VCaP (cell line): ENCODE data around the gene UNC93B1.
A peak's percentile ranks its signal among the peaks of the same experiment; 100 is the strongest.

Experiments
- H3K27ac ChIP-seq: fragments of 450-650 bp; 2 replicates; pipeline ENCODE4 v1.5.1; 2017
- TF ChIP-seq, protein P1 (sequence below): fragments of 450-650 bp; conservative IDR thresholded peaks from 2 replicates; pipeline ENCODE4 v1.5.1; 2017; ENCODE audit warnings: mild to moderate bottlenecking, moderate library complexity

The UNC93B1 gene

DNA sequence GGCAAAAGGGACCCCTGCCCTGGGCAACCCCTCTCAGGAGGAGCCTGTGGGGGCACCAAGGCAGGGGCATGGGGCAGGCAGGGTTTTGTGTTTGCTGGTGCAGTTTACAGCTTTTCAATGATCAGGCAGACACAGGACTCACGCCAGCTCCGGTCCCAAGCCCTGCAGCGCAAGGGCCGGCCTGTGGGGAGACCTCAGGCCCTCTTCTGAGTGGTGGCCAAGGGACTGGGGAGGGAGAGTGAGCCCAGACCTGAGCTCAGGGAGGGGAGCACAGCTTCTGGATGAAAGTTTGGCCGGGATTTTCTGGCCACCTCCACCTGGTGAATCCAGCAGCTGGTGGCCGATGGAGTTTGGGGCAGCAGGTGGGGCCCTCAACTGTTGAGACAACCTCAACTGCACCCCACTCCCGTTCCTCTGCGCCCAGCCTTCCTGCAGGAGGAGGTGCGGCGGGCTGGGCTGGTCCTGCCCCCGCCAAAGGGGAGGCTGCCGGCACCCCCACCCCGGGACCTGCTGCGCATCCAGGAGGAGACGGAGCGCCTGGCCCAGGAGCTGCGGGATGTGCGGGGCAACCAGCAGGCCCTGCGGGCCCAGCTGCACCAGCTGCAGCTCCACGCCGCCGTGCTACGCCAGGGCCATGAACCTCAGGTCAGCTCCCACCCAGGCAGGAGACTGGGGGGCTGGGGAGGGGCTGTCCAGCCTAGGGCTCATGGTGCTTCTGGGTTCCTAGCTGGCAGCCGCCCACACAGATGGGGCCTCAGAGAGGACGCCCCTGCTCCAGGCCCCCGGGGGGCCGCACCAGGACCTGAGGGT lies 38.5 kb upstream of the UNC93B1 start:
- TF ChIP-seq, protein P1, sequence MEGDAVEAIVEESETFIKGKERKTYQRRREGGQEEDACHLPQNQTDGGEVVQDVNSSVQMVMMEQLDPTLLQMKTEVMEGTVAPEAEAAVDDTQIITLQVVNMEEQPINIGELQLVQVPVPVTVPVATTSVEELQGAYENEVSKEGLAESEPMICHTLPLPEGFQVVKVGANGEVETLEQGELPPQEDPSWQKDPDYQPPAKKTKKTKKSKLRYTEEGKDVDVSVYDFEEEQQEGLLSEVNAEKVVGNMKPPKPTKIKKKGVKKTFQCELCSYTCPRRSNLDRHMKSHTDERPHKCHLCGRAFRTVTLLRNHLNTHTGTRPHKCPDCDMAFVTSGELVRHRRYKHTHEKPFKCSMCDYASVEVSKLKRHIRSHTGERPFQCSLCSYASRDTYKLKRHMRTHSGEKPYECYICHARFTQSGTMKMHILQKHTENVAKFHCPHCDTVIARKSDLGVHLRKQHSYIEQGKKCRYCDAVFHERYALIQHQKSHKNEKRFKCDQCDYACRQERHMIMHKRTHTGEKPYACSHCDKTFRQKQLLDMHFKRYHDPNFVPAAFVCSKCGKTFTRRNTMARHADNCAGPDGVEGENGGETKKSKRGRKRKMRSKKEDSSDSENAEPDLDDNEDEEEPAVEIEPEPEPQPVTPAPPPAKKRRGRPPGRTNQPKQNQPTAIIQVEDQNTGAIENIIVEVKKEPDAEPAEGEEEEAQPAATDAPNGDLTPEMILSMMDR, result no peak
- peak overlapping the region; percentile 73; the same call in 1 of the 2 replicates for H3K27ac ChIP-seq

DNA sequence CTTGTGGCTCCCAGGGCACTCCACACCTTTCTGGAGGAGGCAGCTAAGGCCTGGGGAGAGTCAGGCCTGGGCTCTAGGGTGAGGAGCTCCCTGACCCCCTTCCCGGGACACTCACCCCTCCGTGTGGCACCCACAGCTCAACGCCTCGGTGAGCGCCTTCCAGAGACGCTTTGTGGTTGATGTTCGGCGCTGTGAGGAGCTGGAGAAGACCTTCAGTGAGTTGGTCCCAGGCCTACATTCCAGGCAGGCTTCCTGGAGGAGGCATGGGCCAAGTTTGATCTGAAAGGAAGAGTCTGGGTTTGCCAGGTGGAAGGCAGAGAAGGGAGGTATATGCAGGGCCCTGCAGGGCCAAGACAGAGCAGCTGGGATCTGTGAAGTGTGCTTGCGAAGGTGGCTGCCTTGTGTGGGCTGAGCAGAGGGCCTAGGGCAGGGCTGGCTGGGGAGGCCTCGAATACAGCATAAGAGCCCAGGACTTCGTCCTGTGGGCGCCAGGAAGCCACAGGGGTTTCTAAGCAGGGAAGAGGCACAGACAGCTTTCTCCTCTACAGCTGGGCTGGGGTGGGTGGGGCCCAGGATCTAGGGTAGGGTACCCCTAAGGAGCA lies 37.8 kb upstream of the UNC93B1 start:
- peak overlapping the region; percentile 73; the same call in 1 of the 2 replicates for H3K27ac ChIP-seq
- TF ChIP-seq, protein P1, result no peak

DNA sequence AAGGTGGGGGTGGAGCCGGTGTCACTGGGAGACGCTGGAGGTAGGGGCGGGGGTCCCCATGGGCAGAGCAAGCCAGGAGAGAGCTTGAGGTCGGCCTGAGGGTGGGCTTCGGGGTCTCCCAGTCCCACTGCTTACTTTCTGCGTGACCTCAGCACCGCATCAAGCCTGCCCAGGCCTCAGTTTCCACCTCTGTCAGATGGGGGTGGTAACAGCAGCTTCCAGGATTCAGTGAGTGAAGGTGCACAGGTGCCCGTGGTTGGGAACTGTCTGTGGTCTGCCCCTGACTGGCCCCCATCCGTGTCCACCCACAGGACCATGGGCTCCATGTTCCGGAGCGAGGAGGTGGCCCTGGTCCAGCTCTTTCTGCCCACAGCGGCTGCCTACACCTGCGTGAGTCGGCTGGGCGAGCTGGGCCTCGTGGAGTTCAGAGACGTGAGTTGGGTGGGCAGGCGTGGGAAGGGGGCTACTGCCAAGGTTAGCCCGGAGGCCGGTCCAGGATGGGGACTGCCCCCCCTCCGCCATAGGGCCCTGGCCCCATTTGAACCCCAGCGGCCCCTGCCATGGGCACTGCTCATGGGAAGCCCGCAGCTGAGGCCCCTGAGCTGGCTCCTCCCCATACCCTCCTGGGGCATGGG lies 37.2 kb upstream of the UNC93B1 start:
- TF ChIP-seq, protein P1, result no peak
- H3K27ac ChIP-seq, result peak overlapping the region; percentile 73

DNA sequence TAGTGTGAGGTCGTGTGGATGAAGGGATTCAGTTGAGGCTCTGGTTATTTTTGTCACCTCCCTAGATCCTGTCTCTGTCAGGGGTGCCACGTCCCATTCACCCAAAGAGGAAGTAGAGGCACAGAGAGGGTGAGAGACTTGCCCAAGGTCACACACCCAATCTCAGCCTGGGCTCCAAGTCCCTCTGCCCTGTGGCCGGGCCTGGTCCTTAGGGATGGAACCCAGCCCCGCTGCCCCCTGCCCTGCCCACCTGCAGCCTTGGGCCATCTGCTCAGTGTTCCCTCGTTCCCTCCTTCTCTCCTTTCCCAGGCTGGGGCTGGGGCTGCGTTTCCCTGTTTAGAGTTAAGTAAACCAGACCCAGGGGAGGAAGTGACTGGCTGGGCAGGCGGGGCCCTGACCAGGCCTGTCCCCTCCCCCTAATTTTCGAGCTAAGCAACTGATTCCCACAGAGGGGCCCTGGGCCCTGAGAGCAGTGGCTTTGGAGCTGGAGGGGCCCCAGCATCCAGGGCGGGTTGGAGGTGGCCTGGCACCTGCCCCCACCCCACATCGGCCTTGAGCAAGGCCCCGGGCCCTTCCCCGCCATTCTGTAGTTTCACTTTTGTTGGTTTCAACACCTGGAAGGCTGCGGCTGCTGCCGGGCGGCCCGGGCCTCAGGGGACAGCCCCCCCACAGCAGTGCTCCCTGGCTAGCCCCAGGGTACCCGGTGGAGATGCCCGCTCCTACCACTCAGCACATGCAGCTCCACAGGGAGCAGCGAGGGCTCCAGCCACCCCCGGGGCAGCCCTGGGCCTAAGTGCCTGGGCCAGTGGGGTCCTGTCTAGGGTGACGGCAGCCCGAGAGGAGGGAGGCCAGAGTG lies 36.4 kb upstream of the UNC93B1 start:
- peak overlapping the region; percentile 73 for H3K27ac ChIP-seq

DNA sequence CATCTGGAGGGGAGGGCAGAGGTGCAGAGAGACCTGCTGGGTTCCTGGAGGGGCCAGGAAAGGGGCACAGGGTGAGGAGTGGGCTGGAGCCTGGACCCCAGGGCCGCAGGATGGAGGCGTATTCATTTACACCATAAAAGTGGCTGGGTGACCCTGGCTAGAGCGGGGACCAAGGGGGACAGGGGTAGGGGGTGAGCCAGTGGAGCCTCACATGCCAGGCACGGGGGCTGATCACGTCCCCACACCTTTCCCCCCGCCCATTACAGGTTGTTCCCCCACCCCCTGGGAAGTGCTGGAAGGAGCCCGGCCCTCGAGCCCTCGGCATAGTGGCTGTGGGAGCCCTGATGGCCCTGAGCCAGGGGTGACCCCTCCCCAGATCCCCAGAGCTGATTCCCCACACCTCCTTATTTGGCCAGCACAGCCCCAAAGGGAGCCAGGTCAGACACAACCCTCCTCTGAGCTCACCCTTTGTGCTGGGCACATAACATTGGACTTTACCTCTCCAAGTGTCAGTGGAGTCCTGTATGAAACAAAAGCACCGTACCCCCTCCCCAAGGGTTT lies 35.7 kb upstream of the UNC93B1 start:
- peak overlapping the region; percentile 73 for H3K27ac ChIP-seq
- TF ChIP-seq, protein P1, result no peak

More for the DNA sequence above, 36.4 kb upstream of the UNC93B1 start:
- TF ChIP-seq, protein P1, result no peak

DNA sequence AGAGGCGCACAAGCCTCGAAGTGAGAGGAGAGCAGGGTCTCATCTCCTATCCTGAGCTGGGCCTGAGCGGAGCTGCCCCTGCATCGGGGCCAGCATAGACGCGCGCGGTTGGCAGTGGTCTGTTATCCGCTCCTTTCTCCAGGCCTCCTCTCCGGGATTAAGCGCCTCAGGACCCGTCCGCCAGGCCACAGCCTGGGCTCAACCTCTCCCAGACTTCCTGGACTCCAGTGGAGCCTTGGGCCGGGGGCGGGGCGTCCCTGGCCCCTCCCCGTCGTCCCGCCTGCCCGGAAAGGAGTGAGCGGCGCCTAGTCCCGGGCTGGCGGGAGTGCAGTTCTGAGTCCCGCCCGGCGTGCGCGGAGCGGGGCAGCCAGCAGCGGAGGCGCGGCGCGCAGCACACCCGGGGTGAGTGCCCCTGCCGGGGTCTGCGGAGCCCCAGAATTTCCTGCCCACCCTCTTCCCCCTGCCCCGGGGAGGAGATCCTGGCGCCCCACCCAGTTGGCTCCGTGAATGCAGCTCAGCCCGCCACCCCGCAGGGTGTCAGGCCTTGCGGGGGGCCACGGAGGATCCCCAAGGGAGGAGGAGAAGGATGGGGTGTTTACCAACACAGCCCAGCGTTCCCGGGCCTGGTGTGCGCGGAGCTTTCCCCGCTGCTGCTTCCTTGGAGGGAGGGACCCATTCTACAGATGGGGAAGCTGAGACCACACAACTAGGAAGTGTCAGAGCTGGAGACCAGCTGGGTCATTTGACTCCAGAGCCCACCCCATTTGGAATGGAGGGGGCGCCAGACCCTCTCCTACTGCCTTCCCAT lies 35.0 kb upstream of the UNC93B1 start, which contains the start of gene TCIRG1:
TSS of gene TCIRG1 (plus strand) at position 308 of the 808 bp plus-strand sequence. CDS start 2,247 bp downstream, outside the sequence.
- H3K27ac ChIP-seq, result peak within 1 kb of the TSS; percentile 73
- TF ChIP-seq, protein P1, result no peak
